ENCODE data around the gene CCND1.

- TF ChIP-seq GABPA (IDR thresholded peaks at IDR 0.05; ENCODE audit: borderline replicate concordance, insufficient read depth, low read length) (no peak), CTCF (IDR thresholded peaks at IDR 0.05; ENCODE audit: control extremely low read depth in 1 of 3, insufficient read depth in 1 of 3, low read depth in 1 of 3, low read length in 3 of 3) (no peak), POLR2AphosphoS5 (IDR thresholded peaks at IDR 0.05; ENCODE audit: low read depth, low read length) (no peak), ATF3 (IDR thresholded peaks at IDR 0.05; ENCODE audit: insufficient read depth, low read depth, low read length) (no peak), TEAD4 (IDR thresholded peaks at IDR 0.05; ENCODE audit: low read depth, low read length) (no peak), TAF1 (IDR thresholded peaks at IDR 0.05; ENCODE audit: low read depth, low read length) (no peak), NANOG (IDR thresholded peaks at IDR 0.05; ENCODE audit: insufficient read depth, low read depth, low read length, poor library complexity, severe bottlenecking) (no peak), EZH2 (IDR thresholded peaks at IDR 0.05; ENCODE audit: low read depth, low read length, severe bottlenecking) (no peak), MAFK (IDR thresholded peaks at IDR 0.05; ENCODE audit: low read depth, low read length) (no peak), POLR2A (IDR thresholded peaks at IDR 0.05; ENCODE audit: control extremely low read depth in 1 of 2, low read depth in 2 of 2, low read length in 2 of 2) (no peak), ZNF274 (IDR thresholded peaks at IDR 0.05; ENCODE audit: borderline replicate concordance, extremely low read depth, low read length) (no peak)
These were observed 53.8 kb downstream of the CCND1 start for GRCh38 chr11:69694781-69695180.

All from H1 (cell line).